CD4-positive, alpha-beta T cell treated with Interleukin-15 for 1 hour (primary cell): Measurements from ENCODE around the gene CXCL5.

ENCODE experiments used
- DNase-seq: peaks from one replicate; pipeline ENCODE4 v3.0.0-alpha.2; 2020

Gene CXCL5

GRCh38 chr4:73998040-73999011 is at the start of gene CXCL5:
TSS of gene CXCL5 (minus strand) at chr4:73998677. CDS start at chr4:73998581, 96 bp downstream.
- DNase-seq: no peak

DNA sequence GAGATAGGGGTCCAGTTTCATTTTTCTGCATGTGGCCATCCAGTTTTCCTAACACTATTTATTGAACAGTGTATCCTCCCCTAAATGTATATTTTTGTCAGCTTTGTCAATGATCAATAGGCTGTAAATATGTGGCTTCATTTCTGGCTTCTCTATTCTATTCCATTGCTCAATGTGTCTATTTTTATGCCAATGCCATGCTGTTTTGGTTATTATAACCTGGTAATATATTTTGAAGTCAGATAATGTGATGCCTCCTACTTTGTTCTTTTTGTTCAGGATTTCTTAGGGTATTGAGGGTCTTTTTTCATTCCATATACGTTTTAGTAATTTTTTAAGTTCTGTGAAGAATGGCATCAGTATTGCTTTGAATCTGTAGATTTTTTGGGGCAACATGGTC is 48.7 kb upstream of the CXCL5 start:
- no peak for DNase-seq

GRCh38 chr4:74045772-74046171 is 47.3 kb upstream of the CXCL5 start:
- no peak for DNase-seq

DNA sequence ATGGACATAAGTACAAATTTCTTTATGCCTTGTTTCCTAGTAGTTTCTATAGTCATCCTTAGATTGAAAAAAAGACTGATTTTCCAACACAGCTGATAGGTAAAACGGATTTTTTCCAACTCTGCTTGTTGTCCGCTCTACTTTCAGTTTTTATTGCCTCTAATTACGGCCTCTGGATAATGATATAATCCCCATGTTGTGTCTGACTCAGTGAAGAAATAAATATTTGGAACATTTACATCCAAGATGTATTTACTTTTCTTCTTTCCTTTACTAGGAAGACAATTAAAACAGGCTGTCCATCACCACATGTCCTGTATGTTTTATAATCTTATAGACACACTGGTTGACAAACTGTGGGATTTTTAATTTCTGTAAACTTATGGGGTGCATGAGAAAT is 46.8 kb upstream of the CXCL5 start:
- DNase-seq: no peak

- no peak for DNase-seq
These were observed 46.2 kb upstream of the CXCL5 start for GRCh38 chr4:74044677-74045076.

DNA sequence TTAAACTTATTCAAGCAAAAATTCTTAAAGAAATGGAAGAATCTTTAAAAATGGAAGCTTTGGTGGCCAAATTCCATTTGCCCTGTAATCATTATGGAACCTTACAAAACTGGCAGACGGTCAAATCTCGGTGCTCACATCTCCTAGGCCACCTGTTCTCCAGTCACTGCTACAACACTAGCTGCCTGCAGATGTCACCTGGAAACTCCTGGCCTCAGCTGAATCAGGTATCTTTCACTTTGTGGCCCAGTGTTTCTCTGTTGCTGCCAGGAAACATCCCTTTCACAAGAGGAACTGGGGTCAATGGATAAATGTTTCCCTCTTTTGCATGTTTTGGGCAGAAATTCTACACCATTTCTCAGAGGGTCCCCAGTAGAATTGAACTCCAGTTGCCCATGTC is 44.2 kb upstream of the CXCL5 start:
- no peak for DNase-seq

DNA sequence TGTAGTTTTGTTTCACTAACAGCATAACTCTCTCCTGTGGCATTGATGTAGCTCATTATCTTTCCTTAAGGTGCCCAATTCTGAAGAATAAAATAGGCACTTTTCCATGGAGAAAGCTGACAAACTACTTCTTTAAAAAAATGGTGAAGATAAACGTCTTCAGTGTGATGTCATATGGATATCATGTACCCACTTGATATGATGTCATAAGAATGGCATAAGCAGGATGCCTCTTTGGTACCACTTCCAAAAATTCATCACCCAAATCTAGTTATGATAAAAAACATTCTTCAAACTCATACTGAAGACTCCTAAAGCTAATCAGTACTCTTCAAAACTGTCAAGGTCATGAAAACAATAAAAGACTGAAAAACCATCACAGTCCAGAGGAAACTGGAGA is 42.9 kb upstream of the CXCL5 start:
- DNase-seq: no peak

- DNase-seq: no peak
These were observed 40.9 kb upstream of the CXCL5 start for GRCh38 chr4:74039315-74039763.

DNA sequence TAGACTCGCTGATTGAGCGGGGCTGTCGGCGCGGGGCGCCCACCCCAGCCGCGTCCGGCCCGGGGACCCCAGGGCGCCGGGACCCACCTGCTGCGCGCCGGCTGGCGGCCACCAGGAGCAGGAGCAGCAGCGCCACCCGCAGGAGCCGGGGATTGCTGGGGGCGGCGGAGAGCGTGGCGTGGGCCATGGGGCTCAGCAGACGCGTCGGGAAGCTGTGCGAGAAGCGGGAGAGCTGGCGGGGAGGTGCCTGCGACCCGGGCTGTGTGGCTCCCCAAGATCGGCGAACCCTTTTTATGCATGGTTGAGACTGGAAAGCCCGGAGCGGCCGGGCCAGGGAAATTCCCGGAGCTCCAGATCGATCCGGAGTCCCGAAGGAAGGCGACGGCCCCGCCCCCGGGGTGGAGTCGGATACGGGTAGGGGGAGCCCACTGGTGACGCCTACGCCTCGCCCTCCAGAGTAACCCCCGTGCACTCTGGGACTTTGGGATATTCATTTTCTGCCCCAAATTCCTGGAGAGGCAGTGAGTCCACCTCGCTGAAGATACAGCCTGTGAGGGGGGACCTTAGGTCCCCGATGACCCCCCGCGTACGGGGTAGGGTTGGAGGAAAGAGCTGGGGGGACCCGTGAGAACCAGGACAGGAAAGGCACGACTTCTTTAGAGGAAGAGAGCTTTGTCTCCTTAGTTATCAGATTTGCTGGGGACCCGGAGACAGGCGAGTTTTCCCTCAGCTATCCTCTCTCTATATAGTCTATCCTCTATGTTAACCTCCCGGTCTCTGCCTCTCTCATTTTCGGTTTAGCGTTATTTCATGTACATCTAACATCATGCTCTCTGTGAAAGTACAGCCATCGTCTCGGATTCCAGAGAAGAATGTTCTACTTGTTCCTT is 40.2 kb upstream of the CXCL5 start, which contains the start of gene CXCL3:
Gene CXCL3 (minus strand): TSS at position 265 of the 890 bp plus-strand sequence. CDS start 78 bp downstream, at position 187.
- peak; percentile 45 for DNase-seq

DNA sequence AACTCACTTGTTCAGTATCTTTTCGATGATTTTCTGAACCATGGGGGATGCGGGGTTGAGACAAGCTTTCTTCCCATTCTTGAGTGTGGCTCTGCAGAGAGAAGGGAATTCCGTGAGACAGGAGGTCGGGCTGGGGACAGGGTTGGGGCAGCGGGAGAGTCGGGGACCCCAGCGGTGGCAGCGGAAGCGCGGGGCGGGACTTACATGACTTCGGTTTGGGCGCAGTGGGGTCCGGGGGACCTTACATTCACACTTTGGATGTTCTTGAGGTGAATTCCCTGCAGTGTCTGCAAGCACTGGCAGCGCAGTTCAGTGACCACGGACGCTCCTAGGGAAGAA is 39.6 kb upstream of the CXCL5 start:
- DNase-seq: no peak

- DNase-seq: no peak
These were observed 38.8 kb upstream of the CXCL5 start for GRCh38 chr4:74037076-74037955.

GRCh38 chr4:74033739-74034138 is 35.3 kb upstream of the CXCL5 start:
- DNase-seq: no peak

- DNase-seq: no peak
These were observed 33.6 kb upstream of the CXCL5 start for GRCh38 chr4:74032064-74032463.

GRCh38 chr4:74031576-74031975 is 33.1 kb upstream of the CXCL5 start:
- no peak for DNase-seq

DNA sequence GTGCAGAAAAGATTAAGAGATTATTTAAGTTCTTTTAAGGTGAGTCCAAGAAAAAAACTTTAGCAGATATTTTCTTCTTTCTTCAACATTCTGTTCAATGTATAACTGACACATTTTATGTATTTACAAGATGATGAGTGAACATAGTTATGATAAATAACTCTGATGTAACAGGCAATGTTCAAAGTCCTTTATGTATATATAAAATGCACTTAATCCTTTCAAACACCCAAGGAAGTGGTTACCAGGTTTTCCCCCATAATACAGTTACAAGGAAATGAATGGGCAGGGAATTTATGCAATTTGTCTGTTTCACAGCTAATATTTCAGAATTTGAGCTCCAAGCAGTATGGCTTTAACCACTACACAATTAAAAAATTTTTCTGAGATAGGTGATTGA is 31.8 kb upstream of the CXCL5 start:
- DNase-seq: no peak

DNA sequence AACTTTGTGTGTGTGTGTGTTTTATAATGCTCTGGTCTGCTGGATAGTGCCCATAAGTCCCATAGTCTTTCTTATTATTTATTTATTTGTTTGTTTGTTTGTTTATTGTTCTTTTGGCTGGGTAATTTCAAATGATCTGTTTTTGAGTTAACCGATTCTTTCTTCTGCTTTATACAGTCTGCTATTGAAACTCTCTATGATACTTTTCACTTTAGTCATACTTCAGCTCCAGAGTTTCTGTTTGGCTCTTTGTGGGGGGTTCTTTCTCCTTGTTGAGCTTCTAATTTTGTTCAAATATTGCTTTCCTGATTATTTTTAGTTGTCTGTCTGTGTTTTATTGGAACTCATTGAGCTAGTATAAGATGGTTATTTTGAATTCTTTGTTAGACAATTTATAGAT is 30.0 kb upstream of the CXCL5 start:
- no peak for DNase-seq

GRCh38 chr4:74023709-74024108 is 25.2 kb upstream of the CXCL5 start:
- no peak for DNase-seq

DNA sequence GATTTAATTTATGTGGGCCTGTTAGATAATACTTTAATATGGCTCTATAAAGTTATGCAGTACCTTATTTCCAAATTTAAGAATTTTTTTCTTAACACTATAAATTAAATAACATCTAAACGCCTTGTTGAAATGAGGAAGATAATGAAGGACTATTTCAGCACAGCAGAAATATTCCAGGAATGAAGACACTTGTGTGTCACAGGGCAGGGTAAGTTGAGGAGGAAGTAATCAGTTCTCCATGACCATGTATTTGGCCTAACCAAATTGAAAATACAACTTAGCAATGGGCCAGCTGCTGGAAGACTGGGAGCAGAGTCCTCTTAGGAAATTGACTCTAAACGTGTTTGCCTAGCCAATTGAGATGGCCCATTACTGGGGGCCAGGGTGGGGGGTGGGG is 23.1 kb upstream of the CXCL5 start:
- DNase-seq: no peak

DNA sequence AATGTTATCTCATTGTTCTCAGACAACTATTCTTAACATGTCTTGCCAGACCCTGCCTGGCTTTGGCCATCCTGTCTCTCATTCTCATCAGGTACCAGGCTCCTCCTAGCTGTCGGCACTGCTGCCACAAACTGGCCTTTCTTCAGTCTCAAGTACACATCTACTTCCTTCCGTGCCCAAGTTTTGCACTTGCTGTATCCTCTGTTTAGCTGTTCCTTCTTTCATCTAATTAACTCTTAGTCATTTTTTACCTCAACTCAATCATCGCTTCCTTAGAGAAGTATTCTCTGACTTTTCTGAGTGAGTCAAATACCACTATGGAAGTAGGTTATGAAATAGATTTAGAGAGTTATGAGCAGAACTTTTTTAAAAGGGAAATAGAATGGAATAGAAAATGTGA is 20.3 kb upstream of the CXCL5 start:
- peak; percentile 17 for DNase-seq

DNA sequence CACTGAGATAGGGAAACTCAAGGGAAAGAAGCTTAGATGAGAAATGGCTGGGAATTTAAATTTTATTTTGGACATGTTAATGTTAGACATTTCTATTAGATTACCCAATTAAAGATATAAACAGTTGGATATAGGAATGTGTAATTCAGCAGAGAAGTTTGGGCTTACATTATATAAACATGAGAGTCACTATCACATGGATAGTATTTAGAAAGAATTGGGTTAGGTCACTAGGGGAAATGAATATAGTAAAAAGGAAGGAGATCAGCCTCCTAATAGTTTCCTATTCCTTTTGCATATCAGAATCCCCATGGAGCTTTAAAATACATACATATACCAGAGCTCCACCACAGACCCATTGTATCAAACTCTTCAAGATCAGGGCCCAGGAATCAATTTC is 19.6 kb upstream of the CXCL5 start:
- DNase-seq: no peak

DNA sequence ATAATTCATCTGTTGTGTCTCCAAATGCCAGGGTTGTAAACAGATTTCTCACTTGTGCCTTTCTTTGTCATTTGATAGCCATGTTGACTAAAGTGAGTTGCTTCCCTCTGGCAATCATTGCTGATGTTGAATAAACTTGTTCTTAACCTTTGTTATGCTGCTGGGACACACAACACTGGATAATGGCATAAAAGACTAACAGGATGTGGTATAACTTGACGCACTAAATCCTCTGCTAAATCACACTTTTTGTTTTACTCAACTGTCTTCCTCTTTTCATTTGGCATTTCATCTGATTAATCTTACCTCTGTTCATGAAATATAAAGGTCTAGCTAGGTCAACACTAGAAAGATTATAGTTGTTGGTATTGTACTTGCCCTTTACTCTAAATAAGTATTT is 17.6 kb upstream of the CXCL5 start:
- no peak for DNase-seq

DNA sequence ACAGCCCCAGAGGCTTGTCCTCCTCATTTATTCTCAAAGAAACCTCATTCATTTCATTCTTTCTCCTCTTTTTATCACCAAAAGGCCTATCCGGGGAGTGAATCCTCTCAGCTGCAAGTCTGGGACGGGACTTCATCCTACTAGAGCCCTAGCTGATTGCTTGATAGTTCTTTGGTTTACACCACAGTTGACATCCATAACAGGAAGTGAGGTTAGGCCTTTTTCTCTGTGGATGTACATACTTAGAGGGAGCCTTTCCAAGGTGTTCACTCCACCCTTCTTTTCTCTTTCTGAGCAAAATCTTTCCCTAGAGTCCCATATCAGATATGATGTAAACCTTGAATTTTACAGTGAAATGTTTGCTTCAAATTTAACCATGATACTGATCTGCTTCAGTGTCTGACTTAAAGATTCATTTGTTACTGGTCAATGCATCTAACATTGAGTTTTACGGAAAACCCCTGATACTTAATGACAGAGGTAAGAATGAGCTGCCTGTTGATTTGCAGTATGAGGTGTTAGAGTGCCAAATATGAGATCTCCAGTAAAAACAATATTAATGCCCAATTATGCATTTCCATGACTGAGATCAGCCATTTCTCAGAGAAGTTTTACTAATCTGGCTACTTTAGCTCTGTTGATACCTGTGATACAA is 16.8 kb upstream of the CXCL5 start:
- no peak for DNase-seq
